ENCODE data around the gene GTF2H1.

GRCh38 chr11:18372201-18372600, 49.8 kb downstream of the GTF2H1 start:
- TF ChIP-seq POLR2A (IDR thresholded peaks at IDR 0.05) (no peak), CTCF (IDR thresholded peaks at IDR 0.05) (no peak)
